ENCODE results near the gene BTG1. TPM values are rescaled to one million over a fixed set of nuclear protein-coding genes. Genes with fewer than 3 reads are reported as not detected.
"Not testable (repeated sequence)": the region's sequence is repeated elsewhere in the genome, so short reads cannot be mapped to it uniquely, and the experiment has no call there.

BTG1 gene
- total RNA-seq, 1 donor from 2014 or later, result 164 TPM

DNA sequence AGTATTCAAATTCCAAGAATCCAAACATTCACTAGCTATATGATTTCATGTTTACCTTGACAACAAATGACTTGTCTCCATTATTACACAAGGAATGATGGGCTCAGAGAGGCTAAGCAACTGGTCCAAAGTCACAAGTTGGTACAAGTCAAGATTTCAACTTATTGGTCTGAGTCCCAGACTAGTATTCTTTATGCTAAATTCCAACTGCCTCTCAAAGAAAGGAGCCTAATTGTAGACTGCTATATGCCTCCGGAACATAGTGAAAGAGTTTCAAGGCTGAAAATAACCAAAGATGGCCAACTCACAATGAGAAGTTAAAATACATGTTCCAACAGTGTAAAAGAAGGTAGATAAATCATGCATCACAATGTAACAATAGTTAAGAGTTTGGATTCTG, 7.5 kb downstream of the BTG1 start:
- Mint-ChIP-seq H3K9me3 (ENCODE audit: low read depth) (no peaks in the 10 kb centered on the region), H3K27ac (peak overlapping the region; percentile 88), H3K36me3 (ENCODE audit: insufficient read depth) (peaks cover 37% of the 10 kb centered on the region), H3K4me1 (ENCODE audit: low read depth) (peaks cover 67% of the 10 kb centered on the region), H3K4me3 (ENCODE audit: low read depth) (peak overlapping the region; percentile 90), H3K27me3 (no peaks in the 10 kb centered on the region)
- no peak for DNase-seq (ENCODE audit: low spot score, unreplicated experiment)
- TF ChIP-seq, protein P1, sequence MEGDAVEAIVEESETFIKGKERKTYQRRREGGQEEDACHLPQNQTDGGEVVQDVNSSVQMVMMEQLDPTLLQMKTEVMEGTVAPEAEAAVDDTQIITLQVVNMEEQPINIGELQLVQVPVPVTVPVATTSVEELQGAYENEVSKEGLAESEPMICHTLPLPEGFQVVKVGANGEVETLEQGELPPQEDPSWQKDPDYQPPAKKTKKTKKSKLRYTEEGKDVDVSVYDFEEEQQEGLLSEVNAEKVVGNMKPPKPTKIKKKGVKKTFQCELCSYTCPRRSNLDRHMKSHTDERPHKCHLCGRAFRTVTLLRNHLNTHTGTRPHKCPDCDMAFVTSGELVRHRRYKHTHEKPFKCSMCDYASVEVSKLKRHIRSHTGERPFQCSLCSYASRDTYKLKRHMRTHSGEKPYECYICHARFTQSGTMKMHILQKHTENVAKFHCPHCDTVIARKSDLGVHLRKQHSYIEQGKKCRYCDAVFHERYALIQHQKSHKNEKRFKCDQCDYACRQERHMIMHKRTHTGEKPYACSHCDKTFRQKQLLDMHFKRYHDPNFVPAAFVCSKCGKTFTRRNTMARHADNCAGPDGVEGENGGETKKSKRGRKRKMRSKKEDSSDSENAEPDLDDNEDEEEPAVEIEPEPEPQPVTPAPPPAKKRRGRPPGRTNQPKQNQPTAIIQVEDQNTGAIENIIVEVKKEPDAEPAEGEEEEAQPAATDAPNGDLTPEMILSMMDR (IDR thresholded peaks at IDR 0.05; ENCODE audit: unreplicated experiment), result no peak

DNA sequence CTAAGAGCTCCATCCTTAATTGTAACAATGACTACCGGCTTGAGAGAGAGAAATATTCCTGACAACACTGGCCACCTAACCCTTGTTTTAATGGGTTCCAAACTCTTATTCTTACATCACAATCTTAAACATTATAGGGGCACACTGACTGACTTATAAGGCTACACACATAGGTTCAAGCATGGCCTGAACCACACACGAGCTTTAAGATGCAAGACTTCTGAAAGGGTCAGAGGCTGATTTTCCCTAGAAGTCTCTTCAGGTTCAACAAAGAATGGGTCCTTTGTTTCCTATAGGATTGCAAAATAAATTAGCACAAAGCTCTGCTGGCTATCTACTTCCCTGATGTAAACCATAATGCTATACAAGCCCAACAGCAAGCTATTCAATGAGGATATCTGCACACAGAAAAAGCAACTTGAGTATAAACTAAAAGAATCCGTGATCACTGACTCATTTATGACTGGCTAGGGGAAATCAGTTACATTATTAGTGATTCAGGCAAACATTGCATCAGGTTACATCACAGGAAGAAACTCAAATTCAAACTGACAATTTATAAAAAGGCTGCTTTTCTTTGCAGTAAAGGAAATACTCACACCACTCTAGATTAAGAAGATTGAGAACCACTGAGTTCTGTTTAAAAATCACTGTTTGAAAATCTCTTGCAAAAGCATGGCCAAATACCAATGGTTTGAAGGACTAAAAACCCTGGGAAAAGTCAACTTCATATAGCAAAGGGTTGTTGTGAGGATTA, 8.5 kb downstream of the BTG1 start:
- no peak for DNase-seq (ENCODE audit: low spot score, unreplicated experiment)
- H3K36me3 Mint-ChIP-seq (ENCODE audit: insufficient read depth), result peaks cover 27% of the 10 kb centered on the region
- H3K27ac Mint-ChIP-seq, result peak overlapping the region; percentile 88
- peak overlapping the region; percentile 90 for H3K4me3 Mint-ChIP-seq (ENCODE audit: low read depth)
- peaks cover 72% of the 10 kb centered on the region for H3K4me1 Mint-ChIP-seq (ENCODE audit: low read depth)
- TF ChIP-seq, protein P1 (IDR thresholded peaks at IDR 0.05; ENCODE audit: unreplicated experiment), result no peak
- no peaks in the 10 kb centered on the region for H3K9me3 Mint-ChIP-seq (ENCODE audit: low read depth)
- H3K27me3 Mint-ChIP-seq, result no peaks in the 10 kb centered on the region

DNA sequence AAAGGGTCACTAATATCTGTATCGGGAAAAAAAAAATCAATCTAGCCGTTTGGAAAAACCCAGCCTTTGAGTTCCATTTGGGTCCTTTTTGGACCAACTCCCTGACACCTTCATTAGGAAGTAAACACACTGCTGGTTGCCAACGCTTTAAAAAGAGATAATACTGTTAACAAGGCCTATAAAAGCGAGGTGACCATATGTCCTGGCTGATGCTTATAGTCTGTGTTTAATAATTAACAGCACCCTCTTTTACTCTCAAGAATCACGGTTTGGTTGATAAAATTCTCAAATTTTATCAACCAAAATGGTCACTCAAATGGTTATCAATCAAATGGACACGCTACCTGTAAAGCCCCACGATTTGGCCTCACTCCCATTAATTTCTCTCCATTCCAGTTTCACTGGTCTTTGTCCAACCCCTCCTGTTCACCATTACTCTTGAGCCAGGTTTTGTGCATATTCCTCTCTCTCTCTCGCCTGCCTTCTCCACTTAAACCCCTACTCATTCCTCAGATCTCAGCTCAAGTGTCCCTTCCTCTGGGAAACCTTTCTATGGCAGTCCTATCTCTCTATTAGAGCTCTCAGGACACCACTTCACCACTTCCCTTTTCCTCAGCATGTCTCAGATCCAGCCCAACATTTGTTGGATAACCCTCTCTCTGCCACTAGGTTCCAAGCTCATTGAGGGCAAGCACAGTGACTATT, 9.5 kb downstream of the BTG1 start:
- Mint-ChIP-seq H3K36me3 (ENCODE audit: insufficient read depth) (peaks cover 20% of the 10 kb centered on the region), H3K27ac (peak overlapping the region; percentile 88), H3K4me3 (ENCODE audit: low read depth) (peak overlapping the region; percentile 90), H3K9me3 (ENCODE audit: low read depth) (no peaks in the 10 kb centered on the region), H3K27me3 (no peaks in the 10 kb centered on the region), H3K4me1 (ENCODE audit: low read depth) (peaks cover 81% of the 10 kb centered on the region)
- TF ChIP-seq, protein P1 (IDR thresholded peaks at IDR 0.05; ENCODE audit: unreplicated experiment), result no peak
- no peak for DNase-seq (ENCODE audit: low spot score, unreplicated experiment)

DNA sequence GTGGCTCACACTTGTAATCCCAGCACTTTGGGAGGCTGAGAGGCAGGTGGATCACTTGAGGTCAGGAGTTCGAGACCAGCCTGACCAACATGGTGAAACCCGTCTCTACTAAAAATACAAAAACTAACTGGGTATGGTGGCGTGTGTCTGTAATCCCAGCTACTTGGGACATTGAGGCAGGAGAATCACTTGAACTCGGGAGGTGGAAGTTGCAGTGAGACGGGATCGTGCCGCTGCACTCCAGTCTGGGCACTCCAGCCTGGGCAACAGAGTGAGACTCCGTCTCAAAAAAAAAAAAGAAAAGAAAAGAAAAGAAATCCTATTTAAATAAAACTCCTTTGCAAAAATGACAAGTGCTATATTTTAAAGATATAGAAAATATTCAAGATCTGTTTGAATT, 10.1 kb downstream of the BTG1 start:
- H3K27ac Mint-ChIP-seq, H3K27me3 Mint-ChIP-seq: not testable (repeated sequence)
- peaks cover 82% of the 10 kb centered on the region for H3K4me1 Mint-ChIP-seq (ENCODE audit: low read depth)

DNA sequence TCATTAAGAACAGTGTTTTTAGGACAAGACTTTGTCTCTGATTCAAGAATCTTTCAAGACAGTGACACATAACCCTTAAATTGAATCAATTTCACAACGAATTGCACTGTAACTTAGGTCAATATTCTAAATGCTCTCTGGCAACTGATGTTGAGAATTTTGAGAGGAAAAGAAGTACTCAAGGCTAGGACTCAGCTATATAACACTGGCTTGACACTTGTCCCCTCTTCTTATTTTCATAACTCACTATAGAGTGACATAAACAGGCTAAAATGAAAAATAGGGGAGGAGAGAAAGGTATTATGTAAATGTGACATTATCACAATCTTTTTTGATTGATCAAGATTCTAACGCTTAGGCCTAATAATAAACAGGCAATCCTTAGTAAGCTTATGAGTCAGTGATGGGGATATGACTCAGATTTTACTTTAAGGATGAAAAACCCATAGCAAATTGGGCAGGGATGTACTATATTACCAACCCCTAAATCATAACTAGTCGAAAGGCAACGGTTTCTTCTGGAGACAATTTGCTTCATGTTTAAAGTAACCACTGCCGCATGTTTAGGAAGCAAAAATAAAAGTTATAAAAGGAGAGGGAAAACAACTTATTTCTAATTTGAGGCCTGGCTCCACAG, 10.9 kb downstream of the BTG1 start:
- Mint-ChIP-seq H3K27me3 (no peaks in the 10 kb centered on the region), H3K36me3 (ENCODE audit: insufficient read depth) (peaks cover 10% of the 10 kb centered on the region), H3K4me3 (ENCODE audit: low read depth) (peak overlapping the region; percentile 1), H3K4me1 (ENCODE audit: low read depth) (peaks cover 76% of the 10 kb centered on the region), H3K27ac (peak overlapping the region; percentile 90), H3K9me3 (ENCODE audit: low read depth) (no peaks in the 10 kb centered on the region)
- TF ChIP-seq, protein P1 (IDR thresholded peaks at IDR 0.05; ENCODE audit: unreplicated experiment), result no peak
- no peak for DNase-seq (ENCODE audit: low spot score, unreplicated experiment)

More for the DNA sequence above, 10.1 kb downstream of the BTG1 start:
- not testable (repeated sequence) for H3K9me3 Mint-ChIP-seq (ENCODE audit: low read depth); DNase-seq (ENCODE audit: low spot score, unreplicated experiment); H3K4me3 Mint-ChIP-seq (ENCODE audit: low read depth)
- peaks cover 16% of the 10 kb centered on the region for H3K36me3 Mint-ChIP-seq (ENCODE audit: insufficient read depth)
